DND-41 (cell line): Measurements from ENCODE around the gene GNG13.

Experiments
- ATAC-seq: fragments of 200-7000 bp; cut with Tn5 transposase; 3 replicates; pipeline ENCODE4 v1.9.1; 2021; ENCODE audit warnings: low read depth; ENCODE audit not compliant: insufficient read depth
- DNase-seq: peaks from one replicate; pipeline ENCODE4 v3.0.0-alpha.2; 2020
- H2AFZ ChIP-seq: 2 replicates; pipeline ENCODE4 v1.6.0; 2012; ENCODE audit warnings: low read depth, low read length
- H3K27ac ChIP-seq: 2 replicates; pipeline ENCODE4 v1.5.1; 2012; ENCODE audit warnings: low read length, inconsistent platforms
- H3K27me3 ChIP-seq: fragments of 200-600 bp; sonication (generic); 2 replicates; pipeline ENCODE4 v1.6.0; 2012; ENCODE audit warnings: low read length, mild to moderate bottlenecking, inconsistent platforms; ENCODE audit not compliant: insufficient read depth, poor library complexity
- H3K36me3 ChIP-seq: 2 replicates; pipeline ENCODE4 v1.5.1; 2012; ENCODE audit warnings: low read length, inconsistent platforms; ENCODE audit not compliant: insufficient read depth
- H3K4me1 ChIP-seq: 2 replicates; pipeline ENCODE4 v1.5.1; 2012; ENCODE audit warnings: mild to moderate bottlenecking, low read length; ENCODE audit not compliant: insufficient read depth
- H3K4me2 ChIP-seq: 2 replicates; pipeline ENCODE4 v1.6.0; 2012; ENCODE audit warnings: mild to moderate bottlenecking, moderate library complexity, low read length, inconsistent platforms; ENCODE audit not compliant: insufficient read depth
- H3K4me3 ChIP-seq, 2 experiments: fragments of 200-600 bp in 1 of 2; shearing (Covaris generic) in 1 of 2; 2 replicates each; pipeline ENCODE4 v1.5.1; 2012 to 2016; ENCODE audit warnings: inconsistent platforms in 2 of 2, low read length in 2 of 2, mild to moderate bottlenecking in 2 of 2, low read depth in 1 of 2, moderate library complexity in 1 of 2
- H3K79me2 ChIP-seq: 2 replicates; pipeline ENCODE4 v1.6.0; 2012; ENCODE audit warnings: low read length, inconsistent platforms; ENCODE audit not compliant: insufficient read depth
- H3K9ac ChIP-seq: 2 replicates; pipeline ENCODE4 v1.6.0; 2012; ENCODE audit warnings: low read depth, mild to moderate bottlenecking, inconsistent platforms, low read length, moderate library complexity
- H3K9me3 ChIP-seq: 2 replicates; pipeline ENCODE4 v1.5.1; 2012; ENCODE audit warnings: low read length, moderate library complexity, mild to moderate bottlenecking, inconsistent platforms; ENCODE audit not compliant: insufficient read depth, severe bottlenecking
- H4K20me1 ChIP-seq: 2 replicates; pipeline ENCODE4 v1.6.0; 2012; ENCODE audit warnings: low read length; ENCODE audit not compliant: insufficient read depth
- CTCF ChIP-seq: IDR thresholded peaks from 2 replicates; pipeline ENCODE4 v1.5.1; 2012; ENCODE audit warnings: borderline replicate concordance, low read length, moderate library complexity, mild to moderate bottlenecking; ENCODE audit not compliant: poor library complexity, severe bottlenecking; ENCODE audit errors: extremely low read depth
- EZH2 ChIP-seq: IDR thresholded peaks from 3 replicates; pipeline ENCODE4 v1.6.1; 2012; ENCODE audit warnings: borderline replicate concordance, low read depth, mild to moderate bottlenecking, moderate library complexity, low read length, inconsistent platforms; ENCODE audit not compliant: severe bottlenecking

Gene GNG13

GRCh38 chr16:807347-808084 is 7.0 kb upstream of the GNG13 start:
- no peak overlapping the region for H3K27ac ChIP-seq
- no peak overlapping the region for H3K4me3 ChIP-seq
- no peak for TF ChIP-seq EZH2
- TF ChIP-seq CTCF, result no peak
- DNase-seq, result no peak
- H3K27me3 ChIP-seq, result no peaks in the 10 kb centered on the region
- no peaks in the 10 kb centered on the region for H3K4me1 ChIP-seq
- H3K79me2 ChIP-seq, result no peaks in the 10 kb centered on the region
- H3K9me3 ChIP-seq, result no peaks in the 10 kb centered on the region
- H4K20me1 ChIP-seq, result peaks cover 3% of the 10 kb centered on the region
- no peak overlapping the region for H3K9ac ChIP-seq
- ATAC-seq, result no peak
- H2AFZ ChIP-seq, result no peak overlapping the region
- H3K4me2 ChIP-seq, result no peak overlapping the region
- H3K36me3 ChIP-seq, result no peaks in the 10 kb centered on the region

DNA sequence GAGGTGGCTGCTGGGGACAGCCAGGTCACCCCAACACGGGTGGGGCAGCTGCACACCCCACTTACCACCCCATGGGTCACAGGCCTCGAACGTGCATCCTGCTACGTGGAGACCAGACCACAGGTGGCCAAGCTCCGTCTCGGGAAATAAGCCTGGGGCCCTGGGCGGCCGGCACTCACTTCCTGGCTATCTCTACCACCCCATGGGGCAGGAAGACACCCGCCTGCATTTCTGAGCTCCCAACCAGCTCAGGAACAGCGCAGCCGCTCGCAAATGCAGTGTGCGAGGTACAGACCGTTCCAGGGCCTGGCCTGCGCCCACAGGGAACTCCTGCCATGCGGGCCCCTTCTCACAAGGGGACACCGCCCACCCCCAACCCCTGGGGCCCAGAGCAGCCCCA is 4.9 kb upstream of the GNG13 start:
- Histone ChIP-seq H3K4me3 (no peak overlapping the region), H3K27ac (no peak overlapping the region), H3K79me2 (no peaks in the 10 kb centered on the region), H3K9ac (no peak overlapping the region), H3K36me3 (no peaks in the 10 kb centered on the region), H3K9me3 (no peaks in the 10 kb centered on the region), H3K4me2 (no peak overlapping the region), H4K20me1 (peaks cover 13% of the 10 kb centered on the region), H3K27me3 (no peaks in the 10 kb centered on the region), H3K4me1 (no peaks in the 10 kb centered on the region), H2AFZ (no peak overlapping the region)
- no peak for TF ChIP-seq EZH2
- TF ChIP-seq CTCF, result no peak
- ATAC-seq, result no peak
- no peak for DNase-seq

DNA sequence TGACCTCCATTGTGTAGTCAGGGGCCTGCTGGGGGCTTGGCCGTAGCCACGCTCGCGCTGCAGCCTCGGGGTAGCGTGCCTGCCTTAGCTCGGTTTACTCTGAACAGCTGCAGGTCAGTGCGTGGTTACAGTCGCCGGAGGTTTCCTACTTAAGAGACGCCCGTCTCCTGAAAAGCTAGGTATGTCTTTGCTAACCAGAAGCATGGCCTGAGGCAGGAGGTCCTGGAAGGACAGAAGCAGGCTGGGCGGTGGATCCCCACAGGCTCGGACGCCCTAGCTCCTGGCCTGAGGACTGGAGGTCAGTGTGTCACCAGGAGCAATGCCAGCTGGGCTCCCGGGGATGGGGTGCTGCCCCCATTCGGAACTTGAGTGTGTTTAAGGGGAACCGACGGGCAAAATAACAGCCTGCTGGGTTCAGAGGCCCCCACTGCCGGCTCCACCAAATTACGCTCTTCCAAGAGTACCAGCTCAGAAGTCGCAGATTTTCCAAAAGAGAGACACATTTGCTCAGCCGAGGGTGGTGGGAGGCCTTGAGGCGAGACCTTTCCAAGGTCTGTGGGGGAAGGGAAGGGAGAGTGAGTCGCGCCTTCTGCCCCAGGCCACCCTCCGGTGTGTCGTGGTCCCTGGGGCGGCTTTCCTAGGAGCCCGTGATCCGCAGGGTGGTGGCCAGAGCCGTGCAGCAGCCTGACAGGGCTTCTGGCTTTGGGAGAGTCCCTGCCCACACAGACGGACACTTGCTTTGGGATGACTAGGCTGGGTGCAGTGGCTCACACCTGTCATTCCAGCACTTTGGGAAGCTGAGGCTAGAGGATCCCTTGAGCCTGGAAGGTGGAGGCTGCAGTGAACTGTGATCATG is 3.9 kb upstream of the GNG13 start:
- H3K9me3 ChIP-seq, result no peaks in the 10 kb centered on the region
- no peak overlapping the region for H3K9ac ChIP-seq
- TF ChIP-seq EZH2 (no peak), CTCF (no peak)
- H3K79me2 ChIP-seq, result no peaks in the 10 kb centered on the region
- no peak overlapping the region for H3K27ac ChIP-seq
- no peak for ATAC-seq
- H2AFZ ChIP-seq, result no peak overlapping the region
- no peak overlapping the region for H3K4me3 ChIP-seq
- no peaks in the 10 kb centered on the region for H3K36me3 ChIP-seq
- no peaks in the 10 kb centered on the region for H3K27me3 ChIP-seq
- no peak for DNase-seq
- H3K4me2 ChIP-seq, result no peak overlapping the region
- peaks cover 15% of the 10 kb centered on the region for H4K20me1 ChIP-seq
- no peaks in the 10 kb centered on the region for H3K4me1 ChIP-seq
